ENCODE measurements around the gene PARD3B. TPM values are rescaled to one million over a fixed set of nuclear protein-coding genes. Genes with fewer than 3 reads are reported as not detected.

Gene PARD3B
- total RNA-seq, 1 donor from 2014 or later, result 29.7 TPM

- Mint-ChIP-seq H3K4me3 (ENCODE audit: low read depth) (no peak overlapping the region), H3K27me3 (no peaks in the 10 kb centered on the region), H3K27ac (no peak overlapping the region), H3K9me3 (ENCODE audit: low read depth) (no peaks in the 10 kb centered on the region), H3K4me1 (ENCODE audit: low read depth) (peaks cover 9% of the 10 kb centered on the region), H3K36me3 (ENCODE audit: insufficient read depth) (peaks cover 5% of the 10 kb centered on the region)
- TF ChIP-seq CTCF (IDR thresholded peaks at IDR 0.05; ENCODE audit: unreplicated experiment), result no peak
- no peak for DNase-seq (ENCODE audit: low spot score, unreplicated experiment)
These were observed 624.2 kb downstream of the PARD3B start for GRCh38 chr2:205169464-205169863.

GRCh38 chr2:205170399-205170798 is 625.1 kb downstream of the PARD3B start:
- no peak for DNase-seq (ENCODE audit: low spot score, unreplicated experiment)
- Mint-ChIP-seq H3K4me1 (ENCODE audit: low read depth) (peaks cover 9% of the 10 kb centered on the region), H3K36me3 (ENCODE audit: insufficient read depth) (peaks cover 5% of the 10 kb centered on the region), H3K9me3 (ENCODE audit: low read depth) (no peaks in the 10 kb centered on the region), H3K27me3 (no peaks in the 10 kb centered on the region), H3K4me3 (ENCODE audit: low read depth) (no peak overlapping the region), H3K27ac (no peak overlapping the region)
- TF ChIP-seq CTCF (IDR thresholded peaks at IDR 0.05; ENCODE audit: unreplicated experiment), result no peak

GRCh38 chr2:205171261-205171940 is 626.1 kb downstream of the PARD3B start:
- Mint-ChIP-seq H3K27ac (no peak overlapping the region), H3K4me1 (ENCODE audit: low read depth) (peaks cover 9% of the 10 kb centered on the region), H3K4me3 (ENCODE audit: low read depth) (no peak overlapping the region), H3K27me3 (no peaks in the 10 kb centered on the region), H3K9me3 (ENCODE audit: low read depth) (no peaks in the 10 kb centered on the region), H3K36me3 (ENCODE audit: insufficient read depth) (peaks cover 3% of the 10 kb centered on the region)
- no peak for TF ChIP-seq CTCF (IDR thresholded peaks at IDR 0.05; ENCODE audit: unreplicated experiment)
- no peak for DNase-seq (ENCODE audit: low spot score, unreplicated experiment)

GRCh38 chr2:205175831-205176230 is 630.6 kb downstream of the PARD3B start:
- Mint-ChIP-seq H3K36me3 (ENCODE audit: insufficient read depth) (peaks cover 3% of the 10 kb centered on the region), H3K4me3 (ENCODE audit: low read depth) (no peak overlapping the region), H3K9me3 (ENCODE audit: low read depth) (no peaks in the 10 kb centered on the region), H3K27me3 (no peaks in the 10 kb centered on the region), H3K27ac (peak overlapping the region; percentile 36), H3K4me1 (ENCODE audit: low read depth) (peaks cover 9% of the 10 kb centered on the region)
- no peak for DNase-seq (ENCODE audit: low spot score, unreplicated experiment)
- no peak for TF ChIP-seq CTCF (IDR thresholded peaks at IDR 0.05; ENCODE audit: unreplicated experiment)

- TF ChIP-seq CTCF (IDR thresholded peaks at IDR 0.05; ENCODE audit: unreplicated experiment), result no peak
- Mint-ChIP-seq H3K27me3 (no peaks in the 10 kb centered on the region), H3K4me1 (ENCODE audit: low read depth) (peaks cover 4% of the 10 kb centered on the region), H3K4me3 (ENCODE audit: low read depth) (no peak overlapping the region), H3K9me3 (ENCODE audit: low read depth) (no peaks in the 10 kb centered on the region), H3K36me3 (ENCODE audit: insufficient read depth) (peaks cover 3% of the 10 kb centered on the region), H3K27ac (no peak overlapping the region)
- DNase-seq (ENCODE audit: low spot score, unreplicated experiment), result no peak
These were observed 631.3 kb downstream of the PARD3B start for GRCh38 chr2:205176546-205176945.

Data from progenitor cell of endocrine pancreas (in vitro differentiated cells).